Caco-2 (cell line): ENCODE measurements around the gene SALL4. TPM values are rescaled to one million over a fixed set of nuclear protein-coding genes. Genes with fewer than 3 reads are reported as not detected.

ENCODE experiments used
- BruUV-seq: library from RNA; stranded (reverse); fragments of 400-500 nt; replicated peaks from 2 replicates; lab custom pipeline; 2021; lab: Mats Ljungman, UMichigan
- CTCF ChIA-PET: fragments of 300-600 bp; sonication (Branson Sonifier 250); formaldehyde crosslinking; loops from one replicate; lab custom pipeline; 2022; ENCODE audit warnings: antibody characterized with exemption; lab: Charles Lee
- POLR2A ChIA-PET: fragments of 300-600 bp; sonication (Branson Sonifier 250); formaldehyde crosslinking; loops from one replicate; lab custom pipeline; 2022; ENCODE audit warnings: antibody characterized with exemption; lab: Charles Lee
- DNase-seq, 2 experiments: peaks; one replicate each; pipeline versions ENCODE4 v3.0.0 to v3.0.0-alpha.2; 2020 to 2022
- H3K27me3 ChIP-seq: replicated peaks from 2 replicates; pipeline ENCODE4 v1.6.0; 2011; ENCODE audit warnings: low read length; ENCODE audit not compliant: control insufficient read depth, insufficient read depth
- H3K36me3 ChIP-seq: 2 replicates; pipeline ENCODE4 v1.5.1; 2011; ENCODE audit warnings: low read length; ENCODE audit not compliant: control insufficient read depth, insufficient read depth
- H3K4me1 ChIP-seq: fragments of 250-450 bp; sonication (Bioruptor Pico); 2 replicates; pipeline ENCODE4 v1.5.1; 2020; ENCODE audit warnings: mild to moderate bottlenecking
- H3K4me3 ChIP-seq: 2 replicates; pipeline ENCODE4 v1.5.1; 2011; ENCODE audit warnings: low read depth, mild to moderate bottlenecking, control low read depth, low read length
- H3K9me3 ChIP-seq: fragments of 250-450 bp; sonication (Bioruptor Pico); 2 replicates; pipeline ENCODE4 v1.5.1; 2020; ENCODE audit warnings: mild to moderate bottlenecking, moderate library complexity
- H3K27ac Mint-ChIP-seq: one replicate; pipeline ENCODE4 v1.8.0; 2022; ENCODE audit warnings: mixed read lengths; ENCODE audit not compliant: unreplicated experiment
- H3K27me3 Mint-ChIP-seq: one replicate; pipeline ENCODE4 v1.8.0; 2022; ENCODE audit warnings: mixed read lengths; ENCODE audit not compliant: insufficient read depth, unreplicated experiment
- H3K36me3 Mint-ChIP-seq: one replicate; pipeline ENCODE4 v1.8.0; 2022; ENCODE audit warnings: mild to moderate bottlenecking, mixed read lengths; ENCODE audit not compliant: insufficient read depth, unreplicated experiment
- H3K4me1 Mint-ChIP-seq: one replicate; pipeline ENCODE4 v1.8.0; 2022; ENCODE audit warnings: low read depth, mixed read lengths; ENCODE audit not compliant: unreplicated experiment
- H3K4me3 Mint-ChIP-seq: one replicate; pipeline ENCODE4 v1.8.0; 2022; ENCODE audit warnings: mild to moderate bottlenecking, moderate library complexity, mixed read lengths; ENCODE audit not compliant: unreplicated experiment
- H3K9me3 Mint-ChIP-seq: one replicate; pipeline ENCODE4 v1.8.0; 2022; ENCODE audit warnings: mixed read lengths; ENCODE audit not compliant: unreplicated experiment
- CTCF ChIP-seq, 2 experiments: fragments of 200-600 bp in 1 of 2; IDR thresholded peaks; 1 replicate in 1 of 2; 2 replicates in 1 of 2; pipeline versions ENCODE4 v1.5.1 to v1.8.0; 2011 to 2022; ENCODE audit warnings: antibody characterized with exemption in 1 of 2, control low read depth in 1 of 2, inconsistent platforms in 1 of 2, low read depth in 1 of 2, low read length in 1 of 2, mild to moderate bottlenecking in 1 of 2, moderate library complexity in 1 of 2; ENCODE audit not compliant: insufficient read depth in 1 of 2, severe bottlenecking in 1 of 2, unreplicated experiment in 1 of 2
- intact Hi-C: fragments of 100-400 bp; cut with micrococcal nuclease; formaldehyde crosslinking; loops from one replicate; pipeline ENCODE4 v1.10.0; 2022; ENCODE audit not compliant: unreplicated experiment
- total RNA-seq: library from RNA; stranded (reverse); gene quantifications from 2 replicates; pipeline ENCODE4 v1.2.3, GENCODE V29; 2022

Gene SALL4
- total RNA-seq, 1 experiment from 2014 or later = 75.8 TPM

- POLR2A ChIA-PET = interaction anchor here (0.6 kb wide), 2 partner anchors 13 to 21 kb away, joined by 3 to 5 read pairs; no protein-coding TSS in a partner anchor
- TF ChIP-seq CTCF (IDR thresholded peaks at IDR 0.05; ENCODE audit: insufficient read depth in 1 of 2, low read depth in 1 of 2, low read length in 1 of 2, severe bottlenecking in 1 of 2, unreplicated experiment in 1 of 2) = no peak
- Histone ChIP-seq H3K4me3 (no peak overlapping the region), H3K9me3 (no peaks in the 10 kb centered on the region), H3K4me1 (peaks cover 38% of the 10 kb centered on the region), H3K36me3 (peaks cover 2% of the 10 kb centered on the region), H3K27me3 (no peaks in the 10 kb centered on the region)
- peak in 1 of 2 experiments; percentile 27 for DNase-seq
- CTCF ChIA-PET = interaction anchor here (0.6 to 2.5 kb wide), 8 partner anchors 21 to 1153 kb away, joined by 3 to 31 read pairs (median 10); partner anchors contain the start of gene ATP9A
- Mint-ChIP-seq H3K27me3 (no peaks in the 10 kb centered on the region), H3K36me3 (peaks cover 61% of the 10 kb centered on the region), H3K9me3 (no peaks in the 10 kb centered on the region), H3K4me1 (peaks cover 54% of the 10 kb centered on the region), H3K27ac (peak overlapping the region; percentile 96), H3K4me3 (peak overlapping the region; percentile 98)
- intact Hi-C loops = no loop called here
- no TSS peak for BruUV-seq
Measured at GRCh38 chr20:51796340-51796739, 6.0 kb downstream of the SALL4 start.

GRCh38 chr20:51792960-51793359 is 9.4 kb downstream of the SALL4 start:
- Mint-ChIP-seq H3K9me3 (no peaks in the 10 kb centered on the region), H3K36me3 (peaks cover 78% of the 10 kb centered on the region), H3K27me3 (no peaks in the 10 kb centered on the region), H3K4me1 (peaks cover 33% of the 10 kb centered on the region), H3K4me3 (no peak overlapping the region), H3K27ac (peak overlapping the region; percentile 64)
- peaks cover 21% of the 10 kb centered on the region for H3K4me1 ChIP-seq
- no peak overlapping the region for H3K4me3 ChIP-seq
- no peaks in the 10 kb centered on the region for H3K27me3 ChIP-seq
- BruUV-seq = no TSS peak
- intact Hi-C loops = no loop called here
- H3K9me3 ChIP-seq = no peaks in the 10 kb centered on the region
- no peak for TF ChIP-seq CTCF (IDR thresholded peaks at IDR 0.05; ENCODE audit: insufficient read depth in 1 of 2, low read depth in 1 of 2, low read length in 1 of 2, severe bottlenecking in 1 of 2, unreplicated experiment in 1 of 2)
- peaks cover 7% of the 10 kb centered on the region for H3K36me3 ChIP-seq
- POLR2A ChIA-PET = no interaction called here
- DNase-seq = no peak
- CTCF ChIA-PET = interaction anchor here (0.6 kb wide), 1 partner anchor 127 kb away, joined by 4 read pairs; no protein-coding TSS in a partner anchor

- Mint-ChIP-seq H3K4me3 (no peak overlapping the region), H3K27me3 (no peaks in the 10 kb centered on the region), H3K4me1 (peaks cover 20% of the 10 kb centered on the region), H3K36me3 (peaks cover 92% of the 10 kb centered on the region), H3K9me3 (no peaks in the 10 kb centered on the region), H3K27ac (peak overlapping the region; percentile 18)
- ChIA-PET POLR2A (no interaction called here), CTCF (interaction anchor here (0.5 kb wide), 1 partner anchor 137 kb away, joined by 4 read pairs; no protein-coding TSS in a partner anchor)
- no TSS peak for BruUV-seq
- Histone ChIP-seq H3K4me3 (no peak overlapping the region), H3K36me3 (peaks cover 7% of the 10 kb centered on the region), H3K9me3 (no peaks in the 10 kb centered on the region), H3K27me3 (no peaks in the 10 kb centered on the region), H3K4me1 (peaks cover 11% of the 10 kb centered on the region)
- intact Hi-C loops = no loop called here
- no peak for DNase-seq
- TF ChIP-seq CTCF (IDR thresholded peaks at IDR 0.05; ENCODE audit: insufficient read depth in 1 of 2, low read depth in 1 of 2, low read length in 1 of 2, severe bottlenecking in 1 of 2, unreplicated experiment in 1 of 2) = no peak
Measured at GRCh38 chr20:51791626-51792025, 10.7 kb downstream of the SALL4 start.
